Stimulated activated CD4-positive, alpha-beta T cell treated with anti-CD3 and anti-CD28 coated beads, Interleukin-2, amount 100 ng/mL, for 24 hours (primary cell): ENCODE measurements around the gene DPH1.

ENCODE experiments used
- DNase-seq, 2 donors: peaks; one replicate each; pipeline ENCODE4 v3.0.0-alpha.2; 2020

The DPH1 gene

GRCh38 chr17:2084036-2084765 is 54.2 kb downstream of the DPH1 start:
- no peak for DNase-seq

DNA sequence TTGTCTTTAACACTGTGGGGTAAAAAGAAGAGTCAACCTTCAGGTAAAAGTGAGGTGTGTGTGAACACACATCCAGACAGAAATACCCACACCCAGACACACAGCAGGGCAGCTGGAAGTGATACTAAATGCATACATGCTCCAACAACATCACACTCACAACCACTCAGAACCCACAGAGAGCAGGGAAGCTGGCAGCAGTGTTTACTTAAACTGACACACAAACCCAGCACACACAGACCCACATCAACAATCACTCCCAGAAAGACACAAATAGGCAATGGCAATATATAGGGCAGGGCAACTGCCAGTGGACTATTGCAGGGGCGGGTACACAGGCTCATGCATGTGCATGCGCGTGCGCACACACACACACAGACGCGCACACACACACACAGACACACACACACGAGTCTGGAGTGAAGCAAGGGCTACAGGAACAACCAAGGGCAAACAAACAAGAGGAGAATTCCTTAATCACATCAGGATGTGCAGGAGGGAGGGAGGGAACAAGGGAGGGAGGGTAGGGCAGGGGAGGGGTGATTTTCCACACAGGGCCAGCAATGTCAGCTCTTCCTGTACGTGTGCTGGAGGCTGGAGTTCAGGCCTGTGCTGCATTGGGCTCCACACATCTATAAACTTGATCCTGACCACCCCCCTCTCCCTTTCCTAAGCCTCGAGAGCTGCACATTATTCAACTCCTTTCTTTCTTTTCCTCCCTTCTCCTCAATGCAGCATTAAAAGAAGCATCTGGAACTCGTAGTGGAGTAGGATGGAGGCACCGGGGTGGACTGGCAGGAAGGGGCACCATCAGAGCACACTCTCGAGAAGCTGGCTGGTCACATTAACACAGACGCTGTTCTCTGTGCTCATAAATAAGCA is 55.1 kb downstream of the DPH1 start:
- no peak for DNase-seq

DNA sequence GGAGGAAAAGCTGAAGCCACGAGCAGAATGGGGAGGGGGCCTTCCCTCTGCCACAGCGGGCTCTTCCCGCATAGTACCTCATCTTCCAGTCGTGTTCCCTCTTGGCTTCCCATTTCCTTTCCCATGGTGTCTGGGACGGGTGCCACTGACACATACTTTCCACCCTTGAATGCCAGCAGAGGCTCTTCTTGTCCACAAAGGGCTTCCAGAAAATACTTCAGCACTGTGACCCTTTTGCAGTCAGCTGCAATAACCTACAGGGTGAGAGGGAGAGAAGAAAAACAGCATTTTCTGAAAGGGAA is 55.6 kb downstream of the DPH1 start:
- no peak for DNase-seq

GRCh38 chr17:2086306-2086705 is 56.4 kb downstream of the DPH1 start:
- no peak for DNase-seq

- DNase-seq, result peak; percentile 60 to 64
Measured at GRCh38 chr17:2087597-2088211, 57.8 kb downstream of the DPH1 start.

DNA sequence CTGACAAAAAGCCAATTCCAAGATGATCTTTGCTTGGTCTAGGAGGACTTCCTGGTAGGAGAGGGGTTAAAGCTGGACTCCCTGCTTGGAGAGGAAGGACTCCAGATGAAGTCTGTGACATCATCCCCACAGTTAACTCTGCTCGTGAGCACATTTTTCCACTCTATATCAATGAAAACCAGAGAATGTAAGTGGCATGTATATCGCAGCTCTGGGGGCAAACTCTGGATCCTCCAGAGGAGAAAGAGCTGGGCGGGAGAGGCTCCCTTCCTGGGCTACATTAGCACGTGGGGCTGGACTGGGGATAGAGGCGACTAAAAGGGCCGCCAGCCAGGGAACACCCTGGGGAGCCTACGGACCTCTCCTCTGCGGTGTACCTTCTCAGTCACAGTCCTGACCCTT is 59.1 kb downstream of the DPH1 start:
- peak in 1 of 2 donors; percentile 22 for DNase-seq

DNA sequence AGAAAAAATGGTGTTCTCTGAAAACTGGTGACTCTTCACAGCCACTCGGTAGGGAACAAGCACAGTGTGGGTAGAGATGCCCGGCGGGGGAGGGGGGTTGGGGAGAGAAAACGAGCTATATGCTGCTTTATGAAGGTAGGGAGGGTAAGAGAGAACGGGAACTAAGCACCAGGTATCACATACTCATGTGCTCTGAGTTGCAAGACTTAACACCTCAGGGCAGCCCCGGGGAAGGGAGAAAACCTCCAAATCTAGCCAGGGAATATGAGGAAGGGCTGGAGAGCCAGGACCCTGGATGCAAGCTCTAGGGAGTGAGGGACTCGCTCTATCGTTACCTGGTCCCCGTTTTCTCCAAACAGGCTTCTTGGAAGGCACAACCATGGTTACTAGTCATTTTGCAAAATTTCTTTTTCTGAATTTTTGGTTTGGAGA is 60.3 kb downstream of the DPH1 start:
- peak; percentile 30 to 44 for DNase-seq

DNA sequence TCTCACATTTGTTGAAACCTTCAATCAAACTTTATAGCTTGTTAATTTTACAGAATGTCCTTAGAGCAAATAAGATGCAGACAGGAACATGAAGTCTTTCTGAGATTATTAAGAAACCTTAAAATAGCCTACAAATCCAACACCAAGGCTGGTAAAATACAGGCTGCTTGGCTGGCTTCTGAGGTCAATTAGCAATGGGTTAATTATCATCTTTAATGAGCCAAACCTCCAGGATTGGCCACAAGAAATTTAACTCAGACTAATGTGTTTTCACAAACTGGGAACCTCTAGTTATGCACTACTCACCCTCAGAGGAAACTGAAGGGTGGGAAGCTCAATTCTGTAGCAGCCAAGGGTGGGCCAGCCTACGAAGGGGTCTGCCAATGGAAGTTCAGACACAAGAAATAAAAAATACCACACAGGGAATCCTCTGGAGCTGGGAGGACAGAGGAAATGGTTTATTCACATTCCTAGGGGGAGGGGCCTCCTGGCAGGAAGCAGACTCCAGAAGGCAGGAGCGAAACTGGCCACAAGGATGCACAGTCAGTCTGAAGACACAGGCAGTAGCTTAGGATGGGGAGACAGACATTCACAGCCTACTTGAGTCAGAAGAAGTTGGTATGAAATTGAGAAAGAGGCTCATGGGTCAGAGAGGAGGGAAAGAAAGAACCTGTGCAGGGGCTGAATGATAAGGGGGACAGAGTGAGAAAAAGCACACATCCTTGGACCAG is 61.0 kb downstream of the DPH1 start:
- no peak for DNase-seq

DNA sequence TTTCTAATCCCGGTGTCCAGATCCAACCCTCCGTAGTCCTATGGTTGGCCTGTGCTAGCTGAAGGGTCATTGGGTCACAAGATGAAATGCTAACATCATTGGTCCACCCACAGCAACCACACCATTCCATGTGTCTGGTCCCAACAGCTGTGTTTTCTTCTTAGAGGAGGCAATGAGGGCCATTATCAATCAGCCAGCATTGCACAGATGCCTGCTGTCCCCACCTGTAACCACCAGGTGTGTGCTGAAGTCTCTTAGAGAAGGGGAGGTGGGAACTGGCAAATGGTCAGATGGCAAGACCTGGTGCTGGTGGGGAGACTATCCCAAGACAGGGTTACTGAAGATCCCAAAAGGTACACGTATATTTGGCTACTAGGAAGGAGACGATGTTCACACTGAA is 62.3 kb downstream of the DPH1 start:
- DNase-seq, result no peak

- no peak for DNase-seq
Measured at GRCh38 chr17:2093349-2093748, 63.4 kb downstream of the DPH1 start.
